ENCODE measurements around the gene MAGI2.

DNA sequence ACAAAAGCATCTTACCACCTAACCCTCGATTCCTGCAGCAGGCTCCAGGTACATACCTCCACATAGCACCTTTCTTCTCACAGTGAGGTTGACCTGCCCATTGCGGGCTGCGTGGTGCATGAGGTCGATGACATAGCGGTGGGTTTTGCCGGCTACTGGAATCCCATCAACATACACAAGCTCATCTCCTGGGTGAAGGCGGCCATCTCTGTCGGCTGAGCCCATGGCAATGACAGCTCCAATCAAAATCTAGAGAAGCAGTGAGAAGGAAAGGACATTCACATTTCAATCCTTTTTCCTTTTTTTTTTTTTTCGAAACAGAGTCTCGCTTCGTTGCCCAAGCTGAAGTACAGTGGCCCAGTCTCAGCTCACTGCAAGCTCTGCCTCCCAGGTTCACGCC, 1285.6 kb downstream of the MAGI2 start:
- no peak for TF ChIP-seq EZH2phosphoT487 (IDR thresholded peaks at IDR 0.05; ENCODE audit: borderline replicate concordance, low read length)
- TF ChIP-seq, protein P1, sequence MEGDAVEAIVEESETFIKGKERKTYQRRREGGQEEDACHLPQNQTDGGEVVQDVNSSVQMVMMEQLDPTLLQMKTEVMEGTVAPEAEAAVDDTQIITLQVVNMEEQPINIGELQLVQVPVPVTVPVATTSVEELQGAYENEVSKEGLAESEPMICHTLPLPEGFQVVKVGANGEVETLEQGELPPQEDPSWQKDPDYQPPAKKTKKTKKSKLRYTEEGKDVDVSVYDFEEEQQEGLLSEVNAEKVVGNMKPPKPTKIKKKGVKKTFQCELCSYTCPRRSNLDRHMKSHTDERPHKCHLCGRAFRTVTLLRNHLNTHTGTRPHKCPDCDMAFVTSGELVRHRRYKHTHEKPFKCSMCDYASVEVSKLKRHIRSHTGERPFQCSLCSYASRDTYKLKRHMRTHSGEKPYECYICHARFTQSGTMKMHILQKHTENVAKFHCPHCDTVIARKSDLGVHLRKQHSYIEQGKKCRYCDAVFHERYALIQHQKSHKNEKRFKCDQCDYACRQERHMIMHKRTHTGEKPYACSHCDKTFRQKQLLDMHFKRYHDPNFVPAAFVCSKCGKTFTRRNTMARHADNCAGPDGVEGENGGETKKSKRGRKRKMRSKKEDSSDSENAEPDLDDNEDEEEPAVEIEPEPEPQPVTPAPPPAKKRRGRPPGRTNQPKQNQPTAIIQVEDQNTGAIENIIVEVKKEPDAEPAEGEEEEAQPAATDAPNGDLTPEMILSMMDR (IDR thresholded peaks at IDR 0.05; ENCODE audit: low read depth, low read length, poor library complexity, severe bottlenecking) = no peak
